Smooth muscle cell (in vitro differentiated cells): ENCODE measurements around the gene PRDM11. TPM values are rescaled to one million over a fixed set of nuclear protein-coding genes. Genes with fewer than 3 reads are reported as not detected.

Experiments used
- DNase-seq: peaks from one replicate; lab custom pipeline; 2025; ENCODE audit not compliant: unreplicated experiment; lab: John Stamatoyannopoulos, UW
- H2AFZ ChIP-seq: fragments of 200-600 bp; sonication (generic); 2 replicates; pipeline ENCODE4 v1.6.0; 2016; ENCODE audit warnings: antibody characterized with exemption, low read depth, mild to moderate bottlenecking
- H3F3A ChIP-seq: fragments of 200-600 bp; sonication (generic); 2 replicates; pipeline ENCODE4 v1.6.0; 2017; ENCODE audit warnings: antibody characterized with exemption, low read depth
- H3K27ac ChIP-seq: fragments of 200-600 bp; sonication (generic); 2 replicates; pipeline ENCODE4 v1.5.1; 2016; ENCODE audit warnings: low read depth, mild to moderate bottlenecking
- H3K27me3 ChIP-seq: fragments of 200-600 bp; sonication (generic); 2 replicates; pipeline ENCODE4 v1.6.1; 2016; ENCODE audit warnings: low read depth, mild to moderate bottlenecking
- H3K36me3 ChIP-seq: fragments of 200-600 bp; sonication (generic); 2 replicates; pipeline ENCODE4 v1.5.1; 2016; ENCODE audit warnings: low read depth
- H3K4me1 ChIP-seq: fragments of 200-600 bp; sonication (generic); 2 replicates; pipeline ENCODE4 v1.5.1; 2016; ENCODE audit warnings: low read depth
- H3K4me2 ChIP-seq: fragments of 200-600 bp; sonication (generic); 2 replicates; pipeline ENCODE4 v1.6.0; 2016; ENCODE audit warnings: mild to moderate bottlenecking
- H3K4me3 ChIP-seq: fragments of 200-600 bp; sonication (generic); 2 replicates; pipeline ENCODE4 v1.5.1; 2016; ENCODE audit warnings: mild to moderate bottlenecking
- H3K79me2 ChIP-seq: fragments of 200-600 bp; sonication (generic); 2 replicates; pipeline ENCODE4 v1.6.0; 2016; ENCODE audit warnings: low read depth, mild to moderate bottlenecking
- H3K9ac ChIP-seq: fragments of 200-600 bp; sonication (generic); 2 replicates; pipeline ENCODE4 v1.6.0; 2016; ENCODE audit warnings: low read depth
- H3K9me3 ChIP-seq: fragments of 200-600 bp; sonication (generic); replicated peaks from 2 replicates; pipeline ENCODE4 v1.5.1; 2016; ENCODE audit warnings: low read depth
- H4K20me1 ChIP-seq: fragments of 200-600 bp; sonication (generic); 2 replicates; pipeline ENCODE4 v1.6.0; 2016; ENCODE audit warnings: low read depth
- WGBS: methylation state at CpG from one replicate; pipeline ENCODE4 v1.1.7; 2016; ENCODE audit warnings: low lambda C conversion rate; 5-methylcytosine and 5-hydroxymethylcytosine counted together
- polyA plus RNA-seq: library from polyadenylated mRNA; unstranded; fragments of >200 nt; fragmentation: Nextera tagmentation; extraction: Ambion mirVana; gene quantifications from 2 replicates; pipeline ENCODE4 v1.2.1, GENCODE V29; 2016
- total RNA-seq: library from RNA; depleted of rRNA; stranded (reverse); fragments of >200 nt; gene quantifications from 2 replicates; pipeline ENCODE4 v1.2.3, GENCODE V29; 2014
- TF ChIP-seq, protein P1 (sequence below): fragments of 200-600 bp; sonication (generic); IDR thresholded peaks from 2 replicates; pipeline ENCODE4 v1.5.1; 2017; ENCODE audit warnings: borderline replicate concordance, mild to moderate bottlenecking, antibody characterized with exemption; ENCODE audit not compliant: insufficient read depth, poor library complexity, severe bottlenecking

The PRDM11 gene
- total and polyA plus RNA-seq, 2 experiments from 2014 or later: 5.8 to 6.6 TPM

DNA sequence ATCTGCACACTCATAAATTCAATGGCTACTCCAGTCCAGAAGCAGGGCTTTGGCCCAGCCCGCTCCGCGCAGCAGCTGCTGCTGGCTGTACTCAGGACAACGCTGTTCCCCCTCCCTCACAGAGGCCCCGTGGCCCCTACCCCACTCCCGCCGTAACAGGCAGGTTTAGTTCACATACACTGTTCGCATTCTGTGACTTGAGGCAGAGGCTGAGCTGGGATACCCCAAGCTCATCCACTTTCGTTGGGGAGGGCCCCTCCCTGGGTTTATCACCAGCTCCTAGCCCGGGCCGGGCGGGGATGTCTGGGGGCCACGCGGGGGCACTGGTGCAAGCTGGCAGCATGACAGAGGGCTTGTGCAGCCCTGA lies 87.3 kb downstream of the PRDM11 start:
- H3K9me3 ChIP-seq: no peaks in the 10 kb centered on the region
- no peak overlapping the region for H3K4me2 ChIP-seq
- H3K27me3 ChIP-seq: peaks cover 7% of the 10 kb centered on the region
- no peak overlapping the region for H3K27ac ChIP-seq
- no peaks in the 10 kb centered on the region for H3K79me2 ChIP-seq
- no peaks in the 10 kb centered on the region for H3F3A ChIP-seq
- no peaks in the 10 kb centered on the region for H3K4me1 ChIP-seq
- no peak overlapping the region for H3K9ac ChIP-seq
- no peak overlapping the region for H2AFZ ChIP-seq
- TF ChIP-seq, protein P1, sequence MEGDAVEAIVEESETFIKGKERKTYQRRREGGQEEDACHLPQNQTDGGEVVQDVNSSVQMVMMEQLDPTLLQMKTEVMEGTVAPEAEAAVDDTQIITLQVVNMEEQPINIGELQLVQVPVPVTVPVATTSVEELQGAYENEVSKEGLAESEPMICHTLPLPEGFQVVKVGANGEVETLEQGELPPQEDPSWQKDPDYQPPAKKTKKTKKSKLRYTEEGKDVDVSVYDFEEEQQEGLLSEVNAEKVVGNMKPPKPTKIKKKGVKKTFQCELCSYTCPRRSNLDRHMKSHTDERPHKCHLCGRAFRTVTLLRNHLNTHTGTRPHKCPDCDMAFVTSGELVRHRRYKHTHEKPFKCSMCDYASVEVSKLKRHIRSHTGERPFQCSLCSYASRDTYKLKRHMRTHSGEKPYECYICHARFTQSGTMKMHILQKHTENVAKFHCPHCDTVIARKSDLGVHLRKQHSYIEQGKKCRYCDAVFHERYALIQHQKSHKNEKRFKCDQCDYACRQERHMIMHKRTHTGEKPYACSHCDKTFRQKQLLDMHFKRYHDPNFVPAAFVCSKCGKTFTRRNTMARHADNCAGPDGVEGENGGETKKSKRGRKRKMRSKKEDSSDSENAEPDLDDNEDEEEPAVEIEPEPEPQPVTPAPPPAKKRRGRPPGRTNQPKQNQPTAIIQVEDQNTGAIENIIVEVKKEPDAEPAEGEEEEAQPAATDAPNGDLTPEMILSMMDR: no peak
- H4K20me1 ChIP-seq: no peaks in the 10 kb centered on the region
- no peak for DNase-seq
- H3K4me3 ChIP-seq: no peak overlapping the region
- 79% methylated on average over 14 of the region's 14 CpGs for WGBS
- H3K36me3 ChIP-seq: no peaks in the 10 kb centered on the region

GRCh38 chr11:45234306-45235006 lies 88.0 kb downstream of the PRDM11 start:
- Histone ChIP-seq H3K9me3 (no peaks in the 10 kb centered on the region), H3K27me3 (peaks cover 7% of the 10 kb centered on the region), H3K9ac (no peak overlapping the region), H3K79me2 (no peaks in the 10 kb centered on the region), H3K27ac (no peak overlapping the region), H3K36me3 (no peaks in the 10 kb centered on the region), H4K20me1 (no peaks in the 10 kb centered on the region), H3K4me3 (no peak overlapping the region), H3F3A (no peaks in the 10 kb centered on the region), H3K4me1 (no peaks in the 10 kb centered on the region), H3K4me2 (no peak overlapping the region), H2AFZ (no peak overlapping the region)
- TF ChIP-seq, protein P1: no peak
- WGBS: 92% methylated on average over 15 of the region's 15 CpGs
- no peak for DNase-seq

DNA sequence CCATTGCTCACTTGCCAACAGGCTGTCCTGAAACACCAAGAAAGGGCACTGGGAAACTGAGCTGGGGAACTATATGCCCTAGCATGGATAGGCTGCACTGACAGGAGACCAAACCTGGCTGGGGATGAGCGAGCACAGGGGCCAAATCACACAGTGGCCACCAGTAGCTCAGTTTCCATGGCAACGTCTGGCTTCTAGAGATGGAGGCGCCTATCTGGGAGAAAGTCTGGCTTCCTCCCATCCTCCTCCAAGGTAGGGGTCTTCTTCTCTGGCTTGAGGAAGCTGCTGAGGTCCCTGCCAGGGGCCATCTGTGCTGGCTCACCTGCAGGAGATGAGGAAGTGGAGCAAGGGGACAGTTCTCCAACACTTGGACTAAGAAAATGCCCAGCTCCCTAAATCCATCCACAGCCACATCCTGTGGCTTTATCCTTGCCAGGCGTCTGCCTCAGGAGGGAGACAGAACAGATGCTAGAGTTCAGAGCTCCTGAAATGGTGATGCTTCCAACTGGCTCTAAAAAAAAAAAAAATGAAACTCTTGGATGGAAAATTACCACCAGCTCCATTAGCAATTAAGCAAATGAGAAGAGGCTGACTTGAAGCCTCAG lies 91.4 kb downstream of the PRDM11 start:
- no peak overlapping the region for H2AFZ ChIP-seq
- no peaks in the 10 kb centered on the region for H3K4me1 ChIP-seq
- no peak for DNase-seq
- TF ChIP-seq, protein P1: no peak
- H3K4me2 ChIP-seq: no peak overlapping the region
- H4K20me1 ChIP-seq: no peaks in the 10 kb centered on the region
- H3K4me3 ChIP-seq: no peak overlapping the region
- no peak overlapping the region for H3K9ac ChIP-seq
- WGBS: 72% methylated on average over 4 of the region's 4 CpGs
- no peaks in the 10 kb centered on the region for H3K36me3 ChIP-seq
- peaks cover 7% of the 10 kb centered on the region for H3K27me3 ChIP-seq
- no peaks in the 10 kb centered on the region for H3K79me2 ChIP-seq
- no peaks in the 10 kb centered on the region for H3K9me3 ChIP-seq
- H3K27ac ChIP-seq: no peak overlapping the region
- no peaks in the 10 kb centered on the region for H3F3A ChIP-seq

DNA sequence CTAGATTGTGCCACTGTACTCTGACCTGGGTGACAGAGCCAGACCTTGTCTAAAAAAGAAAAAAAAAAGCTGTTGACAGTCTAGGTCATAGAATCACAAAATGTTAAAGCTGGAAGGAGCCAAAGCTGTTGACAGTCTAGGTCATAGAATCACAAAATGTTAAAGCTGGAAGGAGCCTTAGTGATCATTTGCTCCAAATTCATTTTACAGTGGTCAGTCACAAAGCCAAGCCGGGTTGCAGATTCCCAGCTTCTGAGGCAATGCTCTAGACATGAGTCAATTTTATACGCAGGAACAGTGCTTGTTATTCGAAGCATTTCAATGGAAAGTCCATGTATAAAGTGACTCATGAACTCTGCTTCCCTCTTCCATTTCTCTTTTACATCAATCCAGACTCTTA lies 92.3 kb downstream of the PRDM11 start:
- Histone ChIP-seq H3K27ac (no peak overlapping the region), H3K4me3 (no peak overlapping the region), H2AFZ (no peak overlapping the region), H3K9ac (no peak overlapping the region), H3F3A (no peaks in the 10 kb centered on the region), H3K27me3 (peaks cover 7% of the 10 kb centered on the region), H4K20me1 (no peaks in the 10 kb centered on the region), H3K9me3 (no peaks in the 10 kb centered on the region), H3K36me3 (no peaks in the 10 kb centered on the region), H3K79me2 (no peaks in the 10 kb centered on the region), H3K4me1 (no peaks in the 10 kb centered on the region), H3K4me2 (no peak overlapping the region)
- WGBS: 60% methylated on average over 3 of the region's 3 CpGs
- TF ChIP-seq, protein P1: no peak
- no peak for DNase-seq
